Skin of body (tissue), 1 donor: ENCODE results near the gene ZNF491. TPM values are rescaled to one million over a fixed set of nuclear protein-coding genes. Genes with fewer than 3 reads are reported as not detected.

Experiments used
- total RNA-seq: library from RNA; depleted of rRNA; stranded (reverse); fragments of >200 nt; gene quantifications from one replicate; pipeline ENCODE4 v1.2.3, GENCODE V29; 2014

ZNF491 gene
- total RNA-seq, 1 donor from 2014 or later, result 3.8 TPM

Other genes with a start within 250 kb of the ZNF491 start
- 13.1 TPM for gene ELOF1, start 239.3 kb upstream of the ZNF491 start, total RNA-seq
- gene ACP5, start 220.9 kb upstream of the ZNF491 start, total RNA-seq, result 8.6 TPM
- 29.2 TPM for gene ZNF627, start 201.0 kb upstream of the ZNF491 start, total RNA-seq
- 18.0 TPM for gene ZNF823, start 59.6 kb upstream of the ZNF491 start, total RNA-seq
- gene ZNF441, start 31.5 kb upstream of the ZNF491 start, total RNA-seq, result 19.5 TPM
- 16.8 TPM for gene ZNF440, start 15.8 kb downstream of the ZNF491 start, total RNA-seq
- gene ZNF439, start 50.2 kb downstream of the ZNF491 start, total RNA-seq, result 8.4 TPM
- 6.5 TPM for gene ZNF69, start 89.3 kb downstream of the ZNF491 start, total RNA-seq
- gene ZNF700, start 126.6 kb downstream of the ZNF491 start, total RNA-seq, result 16.3 TPM
- gene ZNF763, start 166.5 kb downstream of the ZNF491 start, total RNA-seq, result 4.6 TPM
- gene ZNF433, start 237.2 kb downstream of the ZNF491 start, total RNA-seq, result 19.9 TPM